ENCODE data around the gene KLHL29. TPM values are rescaled to one million over a fixed set of nuclear protein-coding genes. Genes with fewer than 3 reads are reported as not detected.
A peak's percentile ranks its signal among the peaks of the same experiment; 100 is the strongest.

The KLHL29 gene
- total RNA-seq, 1 donor from 2014 or later = 36.5 TPM

GRCh38 chr2:23694058-23695045, 309.4 kb downstream of the KLHL29 start:
- no peak for DNase-seq
- no peak for TF ChIP-seq CTCF (IDR thresholded peaks at IDR 0.05; ENCODE audit: partially characterized antibody, unreplicated experiment)
- Mint-ChIP-seq H3K9me3 (ENCODE audit: unreplicated experiment) (peaks cover 34% of the 10 kb centered on the region), H3K4me3 (ENCODE audit: unreplicated experiment) (no peak overlapping the region), H3K27me3 (ENCODE audit: unreplicated experiment) (peaks cover 42% of the 10 kb centered on the region), H3K4me1 (ENCODE audit: low read depth, unreplicated experiment) (peaks cover 36% of the 10 kb centered on the region), H3K36me3 (ENCODE audit: unreplicated experiment) (peaks cover 10% of the 10 kb centered on the region), H3K27ac (ENCODE audit: unreplicated experiment) (peak overlapping the region; percentile 10)

- DNase-seq = no peak
- peaks cover 36% of the 10 kb centered on the region for H3K9me3 Mint-ChIP-seq (ENCODE audit: unreplicated experiment)
- H3K4me1 Mint-ChIP-seq (ENCODE audit: low read depth, unreplicated experiment) = peaks cover 40% of the 10 kb centered on the region
- peaks cover 44% of the 10 kb centered on the region for H3K27me3 Mint-ChIP-seq (ENCODE audit: unreplicated experiment)
- H3K36me3 Mint-ChIP-seq (ENCODE audit: unreplicated experiment) = peaks cover 20% of the 10 kb centered on the region
- H3K4me3 Mint-ChIP-seq (ENCODE audit: unreplicated experiment) = no peak overlapping the region
- no peak for TF ChIP-seq CTCF (IDR thresholded peaks at IDR 0.05; ENCODE audit: partially characterized antibody, unreplicated experiment)
- no peak overlapping the region for H3K27ac Mint-ChIP-seq (ENCODE audit: unreplicated experiment)
Observed at GRCh38 chr2:23695214-23695889, 310.4 kb downstream of the KLHL29 start.

GRCh38 chr2:23695890-23696751, 311.1 kb downstream of the KLHL29 start:
- Mint-ChIP-seq H3K4me3 (ENCODE audit: unreplicated experiment) (no peak overlapping the region), H3K4me1 (ENCODE audit: low read depth, unreplicated experiment) (peaks cover 43% of the 10 kb centered on the region), H3K27ac (ENCODE audit: unreplicated experiment) (peak overlapping the region; percentile 90), H3K9me3 (ENCODE audit: unreplicated experiment) (peaks cover 40% of the 10 kb centered on the region), H3K27me3 (ENCODE audit: unreplicated experiment) (peaks cover 44% of the 10 kb centered on the region), H3K36me3 (ENCODE audit: unreplicated experiment) (peaks cover 26% of the 10 kb centered on the region)
- no peak for DNase-seq
- no peak for TF ChIP-seq CTCF (IDR thresholded peaks at IDR 0.05; ENCODE audit: partially characterized antibody, unreplicated experiment)

GRCh38 chr2:23696752-23697045, 311.7 kb downstream of the KLHL29 start:
- H3K4me3 Mint-ChIP-seq (ENCODE audit: unreplicated experiment) = peak overlapping the region; percentile 64
- H3K4me1 Mint-ChIP-seq (ENCODE audit: low read depth, unreplicated experiment) = peaks cover 44% of the 10 kb centered on the region
- H3K27ac Mint-ChIP-seq (ENCODE audit: unreplicated experiment) = peak overlapping the region; percentile 90
- no peak for DNase-seq
- H3K36me3 Mint-ChIP-seq (ENCODE audit: unreplicated experiment) = peaks cover 28% of the 10 kb centered on the region
- peaks cover 39% of the 10 kb centered on the region for H3K9me3 Mint-ChIP-seq (ENCODE audit: unreplicated experiment)
- no peak for TF ChIP-seq CTCF (IDR thresholded peaks at IDR 0.05; ENCODE audit: partially characterized antibody, unreplicated experiment)
- H3K27me3 Mint-ChIP-seq (ENCODE audit: unreplicated experiment) = peaks cover 47% of the 10 kb centered on the region
